Astrocyte (in vitro differentiated cells and primary cell): Measurements from ENCODE around the gene MFSD6. TPM values are rescaled to one million over a fixed set of nuclear protein-coding genes. Genes with fewer than 3 reads are reported as not detected.
"Not testable (repeated sequence)": the region's sequence is repeated elsewhere in the genome, so short reads cannot be mapped to it uniquely, and the experiment has no call there.

Experiments
- DNase-seq: peaks from one replicate; pipeline ENCODE4 v3.0.0-alpha.2; 2010; ENCODE audit warnings: low read depth
- FAIRE-seq: peaks from 2 replicates; lab custom pipeline; 2011; peaks lifted over from hg19 to GRCh38; lab: Jason Lieb, UNC
- H2AFZ ChIP-seq: 2 replicates; pipeline ENCODE4 v1.6.0; 2012; ENCODE audit warnings: low read depth, low read length, inconsistent platforms
- H3K27ac ChIP-seq: 2 replicates; pipeline ENCODE4 v1.5.1; 2011; ENCODE audit warnings: low read depth, low read length, inconsistent platforms
- H3K27me3 ChIP-seq: 2 replicates; pipeline ENCODE4 v1.6.0; 2011; ENCODE audit warnings: low read length, inconsistent platforms; ENCODE audit not compliant: insufficient read depth
- H3K36me3 ChIP-seq: 2 replicates; pipeline ENCODE4 v1.5.1; 2011; ENCODE audit warnings: low read length, inconsistent platforms; ENCODE audit not compliant: insufficient read depth
- H3K4me1 ChIP-seq: 2 replicates; pipeline ENCODE4 v1.5.1; 2011; ENCODE audit warnings: low read length, inconsistent platforms; ENCODE audit not compliant: insufficient read depth
- H3K4me2 ChIP-seq: 2 replicates; pipeline ENCODE4 v1.6.0; 2012; ENCODE audit warnings: low read length, inconsistent platforms
- H3K4me3 ChIP-seq: 2 replicates; pipeline ENCODE4 v1.5.1; 2011; ENCODE audit warnings: low read depth, mild to moderate bottlenecking, low read length, inconsistent platforms; ENCODE audit not compliant: insufficient read depth
- H3K79me2 ChIP-seq: 2 replicates; pipeline ENCODE4 v1.6.0; 2012; ENCODE audit warnings: mild to moderate bottlenecking, low read length, inconsistent platforms; ENCODE audit not compliant: insufficient read depth
- H3K9ac ChIP-seq: 2 replicates; pipeline ENCODE4 v1.6.0; 2012; ENCODE audit warnings: mild to moderate bottlenecking, low read length, inconsistent platforms
- H3K9me3 ChIP-seq: 2 replicates; pipeline ENCODE4 v1.5.1; 2012; ENCODE audit warnings: low read depth, mild to moderate bottlenecking, low read length, inconsistent platforms; ENCODE audit not compliant: insufficient read depth
- H4K20me1 ChIP-seq: 2 replicates; pipeline ENCODE4 v1.6.0; 2012; ENCODE audit warnings: low read length, inconsistent platforms; ENCODE audit not compliant: insufficient read depth
- H3K27ac Mint-ChIP-seq: one replicate; pipeline ENCODE4 v1.8.0; 2021; ENCODE audit warnings: mild to moderate bottlenecking, mixed read lengths; ENCODE audit not compliant: unreplicated experiment
- H3K27me3 Mint-ChIP-seq: one replicate; pipeline ENCODE4 v1.8.0; 2021; ENCODE audit warnings: low read depth, mixed read lengths; ENCODE audit not compliant: unreplicated experiment
- H3K36me3 Mint-ChIP-seq: one replicate; pipeline ENCODE4 v1.8.0; 2021; ENCODE audit warnings: low read depth, mixed read lengths; ENCODE audit not compliant: unreplicated experiment
- H3K4me1 Mint-ChIP-seq: one replicate; pipeline ENCODE4 v1.8.0; 2021; ENCODE audit warnings: low read depth, mixed read lengths; ENCODE audit not compliant: unreplicated experiment
- H3K4me3 Mint-ChIP-seq: one replicate; pipeline ENCODE4 v1.8.0; 2021; ENCODE audit warnings: mild to moderate bottlenecking, moderate library complexity, mixed read lengths; ENCODE audit not compliant: unreplicated experiment
- H3K9me3 Mint-ChIP-seq: one replicate; pipeline ENCODE4 v1.8.0; 2021; ENCODE audit warnings: mild to moderate bottlenecking, mixed read lengths; ENCODE audit not compliant: unreplicated experiment
- EZH2 ChIP-seq: IDR thresholded peaks from 2 replicates; pipeline ENCODE4 v1.6.1; 2012; ENCODE audit warnings: mild to moderate bottlenecking, low read length, inconsistent platforms; ENCODE audit not compliant: insufficient read depth
- total RNA-seq: library from RNA; stranded (reverse); gene quantifications from 2 replicates; pipeline ENCODE4 v1.2.1, GENCODE V29; 2021
- TF ChIP-seq, protein P1 (sequence below): IDR thresholded peaks from 2 replicates; pipeline ENCODE4 v1.5.1; 2011; ENCODE audit warnings: low read depth, mild to moderate bottlenecking, inconsistent platforms, low read length, moderate library complexity; ENCODE audit not compliant: insufficient read depth

Gene MFSD6
- total RNA-seq, 1 donor from 2014 or later: 2.7 TPM

DNA sequence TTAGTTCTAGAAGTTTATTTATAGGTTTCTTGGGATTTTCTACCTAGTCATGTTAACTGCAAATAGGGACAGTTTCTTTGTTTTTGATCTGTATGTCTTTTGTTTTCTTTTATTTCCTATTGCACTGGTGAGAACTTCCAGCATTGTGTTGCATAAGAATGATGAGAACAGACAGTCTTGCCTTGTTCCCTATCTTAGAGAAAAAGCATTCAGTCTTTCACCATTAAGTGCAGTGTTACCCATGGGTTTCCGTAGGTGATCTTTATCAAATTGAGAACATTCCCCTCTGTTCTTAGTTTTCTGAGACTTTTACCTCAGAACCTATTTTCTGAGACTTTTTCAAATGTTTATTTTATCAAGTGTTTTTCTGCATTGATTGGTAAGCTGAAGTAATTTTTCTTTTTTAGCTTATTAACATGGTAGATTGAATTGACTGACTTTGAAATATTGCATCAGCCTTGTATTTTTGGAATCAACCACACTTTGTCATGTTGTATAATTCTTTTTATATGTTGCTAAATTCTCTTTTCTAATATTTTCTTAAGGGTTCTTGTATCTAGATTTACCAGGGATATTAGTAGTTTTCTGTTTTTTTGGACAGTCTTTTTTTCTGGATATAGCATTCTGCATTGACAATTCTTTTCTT, 17.2 kb downstream of the MFSD6 start:
- peak overlapping the region; percentile 30 for H3K27ac Mint-ChIP-seq
- Histone ChIP-seq H3K27me3 (no peaks in the 10 kb centered on the region), H3K4me1 (no peaks in the 10 kb centered on the region), H3K4me3 (no peak overlapping the region), H4K20me1 (no peaks in the 10 kb centered on the region), H3K36me3 (no peaks in the 10 kb centered on the region), H3K9me3 (no peaks in the 10 kb centered on the region), H3K4me2 (no peak overlapping the region), H3K79me2 (no peaks in the 10 kb centered on the region), H3K27ac (no peak overlapping the region), H3K9ac (no peak overlapping the region), H2AFZ (no peak overlapping the region)
- no peak for DNase-seq
- H3K36me3 Mint-ChIP-seq: no peaks in the 10 kb centered on the region
- no peak overlapping the region for H3K4me3 Mint-ChIP-seq
- FAIRE-seq: no peak
- H3K9me3 Mint-ChIP-seq: peaks cover 4% of the 10 kb centered on the region
- H3K4me1 Mint-ChIP-seq: no peaks in the 10 kb centered on the region
- TF ChIP-seq EZH2: no peak
- TF ChIP-seq, protein P1, sequence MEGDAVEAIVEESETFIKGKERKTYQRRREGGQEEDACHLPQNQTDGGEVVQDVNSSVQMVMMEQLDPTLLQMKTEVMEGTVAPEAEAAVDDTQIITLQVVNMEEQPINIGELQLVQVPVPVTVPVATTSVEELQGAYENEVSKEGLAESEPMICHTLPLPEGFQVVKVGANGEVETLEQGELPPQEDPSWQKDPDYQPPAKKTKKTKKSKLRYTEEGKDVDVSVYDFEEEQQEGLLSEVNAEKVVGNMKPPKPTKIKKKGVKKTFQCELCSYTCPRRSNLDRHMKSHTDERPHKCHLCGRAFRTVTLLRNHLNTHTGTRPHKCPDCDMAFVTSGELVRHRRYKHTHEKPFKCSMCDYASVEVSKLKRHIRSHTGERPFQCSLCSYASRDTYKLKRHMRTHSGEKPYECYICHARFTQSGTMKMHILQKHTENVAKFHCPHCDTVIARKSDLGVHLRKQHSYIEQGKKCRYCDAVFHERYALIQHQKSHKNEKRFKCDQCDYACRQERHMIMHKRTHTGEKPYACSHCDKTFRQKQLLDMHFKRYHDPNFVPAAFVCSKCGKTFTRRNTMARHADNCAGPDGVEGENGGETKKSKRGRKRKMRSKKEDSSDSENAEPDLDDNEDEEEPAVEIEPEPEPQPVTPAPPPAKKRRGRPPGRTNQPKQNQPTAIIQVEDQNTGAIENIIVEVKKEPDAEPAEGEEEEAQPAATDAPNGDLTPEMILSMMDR: no peak
- no peaks in the 10 kb centered on the region for H3K27me3 Mint-ChIP-seq

DNA sequence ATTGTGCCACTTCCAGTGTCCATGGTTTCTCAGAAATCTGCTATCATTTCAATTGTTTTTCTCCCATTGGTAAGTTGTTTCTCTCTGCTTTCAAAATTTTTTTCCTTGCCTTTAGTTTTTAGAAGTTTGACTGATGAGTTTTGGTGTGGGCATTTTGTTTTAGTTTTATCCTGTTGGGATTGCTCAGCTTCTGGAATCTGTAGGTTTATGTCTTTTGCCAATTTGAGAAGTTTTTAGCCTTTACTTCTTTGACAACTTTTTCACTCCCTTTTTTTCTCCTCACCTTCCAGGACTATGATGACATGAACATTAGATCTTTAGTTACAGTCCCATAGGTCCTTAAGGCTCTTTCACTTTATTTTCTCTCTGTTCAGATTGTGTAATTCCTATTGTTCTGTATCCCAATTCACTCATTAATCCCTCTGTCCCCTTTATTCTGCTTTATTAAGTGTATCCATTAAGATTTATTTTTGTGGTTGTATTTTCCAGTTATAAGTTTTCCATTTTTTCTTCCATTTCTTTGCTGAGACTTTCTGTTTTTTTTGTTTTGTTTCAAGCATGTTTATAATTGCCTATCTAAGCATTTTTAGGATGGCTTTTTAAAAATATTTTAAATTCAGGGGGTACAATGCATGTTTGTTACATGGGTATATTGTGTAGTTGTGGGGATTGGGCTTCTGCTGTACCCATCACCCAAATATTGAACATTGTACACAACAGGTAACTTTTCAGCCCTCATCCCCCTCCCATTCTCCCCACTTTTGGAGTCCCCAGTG, 17.9 kb downstream of the MFSD6 start:
- no peak for DNase-seq
- Histone ChIP-seq H4K20me1 (no peaks in the 10 kb centered on the region), H3K27ac (no peak overlapping the region), H3K36me3 (no peaks in the 10 kb centered on the region), H3K9me3 (no peaks in the 10 kb centered on the region), H3K79me2 (no peaks in the 10 kb centered on the region), H3K27me3 (no peaks in the 10 kb centered on the region), H3K9ac (no peak overlapping the region), H3K4me3 (no peak overlapping the region), H2AFZ (no peak overlapping the region), H3K4me1 (no peaks in the 10 kb centered on the region), H3K4me2 (no peak overlapping the region)
- Mint-ChIP-seq H3K4me3 (no peak overlapping the region), H3K9me3 (peaks cover 4% of the 10 kb centered on the region), H3K27ac (no peak overlapping the region), H3K4me1 (no peaks in the 10 kb centered on the region), H3K36me3 (no peaks in the 10 kb centered on the region), H3K27me3 (no peaks in the 10 kb centered on the region)
- no peak for FAIRE-seq
- no peak for TF ChIP-seq EZH2
- TF ChIP-seq, protein P1: no peak

DNA sequence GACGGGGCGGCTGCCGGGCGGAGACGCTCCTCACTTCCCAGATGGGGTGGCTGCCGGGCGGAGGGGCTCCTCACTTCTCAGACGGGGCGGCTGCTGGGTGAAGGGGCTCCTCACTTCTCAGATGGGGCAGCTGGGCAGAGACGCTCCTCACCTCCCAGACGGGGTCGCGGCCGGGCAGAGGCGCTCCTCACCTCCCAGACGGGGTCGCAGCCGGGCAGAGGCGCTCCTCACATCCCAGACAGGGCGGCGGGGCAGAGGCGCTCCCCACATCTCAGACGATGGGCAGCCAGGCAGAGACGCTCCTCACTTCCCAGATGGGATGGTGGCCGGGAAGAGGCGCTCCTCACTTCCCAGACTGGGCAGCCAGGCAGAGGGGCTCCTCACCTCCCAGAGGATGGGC, 22.7 kb downstream of the MFSD6 start:
- not testable (repeated sequence) for H4K20me1 ChIP-seq, H3K4me3 Mint-ChIP-seq, H3K36me3 ChIP-seq, H3K27ac Mint-ChIP-seq, H3K4me1 ChIP-seq, DNase-seq, H3K79me2 ChIP-seq, H3K4me2 ChIP-seq, H3K9me3 ChIP-seq, H3K36me3 Mint-ChIP-seq, H3K4me1 Mint-ChIP-seq, H3K4me3 ChIP-seq, H2AFZ ChIP-seq, FAIRE-seq, H3K27me3 Mint-ChIP-seq, H3K9me3 Mint-ChIP-seq, H3K9ac ChIP-seq, H3K27ac ChIP-seq, H3K27me3 ChIP-seq
